ENCODE data around the gene ADAR. TPM values are rescaled to one million over a fixed set of nuclear protein-coding genes. Genes with fewer than 3 reads are reported as not detected.

The ADAR gene
- total RNA-seq, 1 experiment from 2014 or later: 221 TPM

- Mint-ChIP-seq H3K4me3 (no peak overlapping the region), H3K4me1 (peaks cover 9% of the 10 kb centered on the region), H3K36me3 (peaks cover 7% of the 10 kb centered on the region), H3K27ac (no peak overlapping the region), H3K9me3 (peaks cover 21% of the 10 kb centered on the region), H3K27me3 (ENCODE audit: low read depth) (no peaks in the 10 kb centered on the region; the same call in 1 of the 2 replicates)
- CTCF ChIA-PET: no interaction called here
- no peak for ATAC-seq
- DNase-seq (ENCODE audit: low spot score): no peak
- POLR2A ChIA-PET: no interaction called here
- no peak for TF ChIP-seq GABPB1 (CRISPR knock-in tag; IDR thresholded peaks at IDR 0.05)
- no peak for TF ChIP-seq ZNF512 (CRISPR knock-in tag; IDR thresholded peaks at IDR 0.05; ENCODE audit: borderline replicate concordance)
- no peak for TF ChIP-seq CDX4 (CRISPR knock-in tag; IDR thresholded peaks at IDR 0.05; ENCODE audit: borderline replicate concordance)
- no peak for TF ChIP-seq CREM (CRISPR knock-in tag; IDR thresholded peaks at IDR 0.05)
- no peak for TF ChIP-seq ERG (CRISPR knock-in tag; IDR thresholded peaks at IDR 0.05)
- no peak for TF ChIP-seq NR2C2 (CRISPR knock-in tag; IDR thresholded peaks at IDR 0.05)
- TF ChIP-seq USF2 (CRISPR knock-in tag; IDR thresholded peaks at IDR 0.05): no peak
- no peak for TF ChIP-seq FOXP1 (CRISPR knock-in tag; IDR thresholded peaks at IDR 0.05; ENCODE audit: borderline replicate concordance)
- no peak for TF ChIP-seq CBFB (CRISPR knock-in tag; IDR thresholded peaks at IDR 0.05; ENCODE audit: low read depth)
- TF ChIP-seq ZNF317 (CRISPR knock-in tag; IDR thresholded peaks at IDR 0.05; ENCODE audit: borderline replicate concordance, low read depth): no peak
- TF ChIP-seq, protein P1, sequence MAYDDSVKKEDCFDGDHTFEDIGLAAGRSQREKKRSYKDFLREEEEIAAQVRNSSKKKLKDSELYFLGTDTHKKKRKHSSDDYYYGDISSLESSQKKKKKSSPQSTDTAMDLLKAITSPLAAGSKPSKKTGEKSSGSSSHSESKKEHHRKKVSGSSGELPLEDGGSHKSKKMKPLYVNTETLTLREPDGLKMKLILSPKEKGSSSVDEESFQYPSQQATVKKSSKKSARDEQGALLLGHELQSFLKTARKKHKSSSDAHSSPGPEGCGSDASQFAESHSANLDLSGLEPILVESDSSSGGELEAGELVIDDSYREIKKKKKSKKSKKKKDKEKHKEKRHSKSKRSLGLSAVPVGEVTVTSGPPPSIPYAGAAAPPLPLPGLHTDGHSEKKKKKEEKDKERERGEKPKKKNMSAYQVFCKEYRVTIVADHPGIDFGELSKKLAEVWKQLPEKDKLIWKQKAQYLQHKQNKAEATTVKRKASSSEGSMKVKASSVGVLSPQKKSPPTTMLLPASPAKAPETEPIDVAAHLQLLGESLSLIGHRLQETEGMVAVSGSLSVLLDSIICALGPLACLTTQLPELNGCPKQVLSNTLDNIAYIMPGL (CRISPR knock-in tag; IDR thresholded peaks at IDR 0.05): no peak
- TF ChIP-seq NFATC4 (CRISPR knock-in tag; IDR thresholded peaks at IDR 0.05): no peak
- no peak for TF ChIP-seq ETV6 (CRISPR knock-in tag; IDR thresholded peaks at IDR 0.05)
- TF ChIP-seq JAZF1 (CRISPR knock-in tag; IDR thresholded peaks at IDR 0.05): no peak
- TF ChIP-seq NR1H2 (CRISPR knock-in tag; IDR thresholded peaks at IDR 0.05): no peak
- TF ChIP-seq SMAD4 (CRISPR knock-in tag; IDR thresholded peaks at IDR 0.05): no peak
- TF ChIP-seq, protein P2, sequence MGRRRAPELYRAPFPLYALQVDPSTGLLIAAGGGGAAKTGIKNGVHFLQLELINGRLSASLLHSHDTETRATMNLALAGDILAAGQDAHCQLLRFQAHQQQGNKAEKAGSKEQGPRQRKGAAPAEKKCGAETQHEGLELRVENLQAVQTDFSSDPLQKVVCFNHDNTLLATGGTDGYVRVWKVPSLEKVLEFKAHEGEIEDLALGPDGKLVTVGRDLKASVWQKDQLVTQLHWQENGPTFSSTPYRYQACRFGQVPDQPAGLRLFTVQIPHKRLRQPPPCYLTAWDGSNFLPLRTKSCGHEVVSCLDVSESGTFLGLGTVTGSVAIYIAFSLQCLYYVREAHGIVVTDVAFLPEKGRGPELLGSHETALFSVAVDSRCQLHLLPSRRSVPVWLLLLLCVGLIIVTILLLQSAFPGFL (CRISPR knock-in tag; IDR thresholded peaks at IDR 0.05; ENCODE audit: borderline replicate concordance): no peak
- no peak for TF ChIP-seq EMX1 (CRISPR knock-in tag; IDR thresholded peaks at IDR 0.05)
- no peak for TF ChIP-seq ZNF138 (CRISPR knock-in tag; conservative IDR thresholded peaks at IDR 0.05)
- TF ChIP-seq, protein P3, sequence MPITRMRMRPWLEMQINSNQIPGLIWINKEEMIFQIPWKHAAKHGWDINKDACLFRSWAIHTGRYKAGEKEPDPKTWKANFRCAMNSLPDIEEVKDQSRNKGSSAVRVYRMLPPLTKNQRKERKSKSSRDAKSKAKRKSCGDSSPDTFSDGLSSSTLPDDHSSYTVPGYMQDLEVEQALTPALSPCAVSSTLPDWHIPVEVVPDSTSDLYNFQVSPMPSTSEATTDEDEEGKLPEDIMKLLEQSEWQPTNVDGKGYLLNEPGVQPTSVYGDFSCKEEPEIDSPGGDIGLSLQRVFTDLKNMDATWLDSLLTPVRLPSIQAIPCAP (CRISPR knock-in tag; IDR thresholded peaks at IDR 0.05): no peak
These were observed 21.7 kb upstream of the ADAR start for GRCh38 chr1:154629675-154630073.

All from WTC11 (cell line).